ENCODE measurements around the gene CCNL1. TPM values are rescaled to one million over a fixed set of nuclear protein-coding genes. Genes with fewer than 3 reads are reported as not detected.

Gene CCNL1
- polyA plus RNA-seq, 1 donor (not counting 4 experiments of a cell fraction or from before 2014, with no cell fraction given) = 136 TPM

DNA sequence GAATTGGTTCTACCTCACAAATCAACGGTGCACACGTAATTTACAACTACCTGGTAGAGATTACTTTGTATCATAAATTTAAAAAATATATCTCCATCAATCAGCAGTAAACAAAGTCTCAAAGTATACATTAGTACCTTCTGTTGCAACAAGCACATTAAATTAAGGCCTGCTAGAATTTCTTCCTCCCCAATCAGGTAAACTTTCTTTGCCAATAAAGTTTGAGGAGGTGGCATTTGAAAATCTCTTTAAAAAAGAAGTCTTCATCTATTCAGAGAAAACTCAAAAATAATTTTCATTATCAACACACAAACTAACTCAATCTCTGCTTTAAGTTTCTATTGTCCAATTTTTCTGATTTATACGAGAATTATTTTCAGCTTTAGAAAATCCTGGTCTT is 4.4 kb downstream of the CCNL1 start:
- Histone ChIP-seq H3K9me1 (ENCODE audit: control insufficient read depth, extremely low read depth, insufficient read depth, low read length) (no peaks in the 10 kb centered on the region), H3K36me3 (ENCODE audit: control insufficient read depth in 2 of 2, extremely low read depth in 1 of 2, insufficient read depth in 2 of 2, low read length in 2 of 2) (peaks cover 22 to 38% of the 10 kb centered on the region in 2 experiments), H3K4me3 (ENCODE audit: control insufficient read depth in 2 of 3, extremely low read depth in 1 of 3, insufficient read depth in 2 of 3, low read depth in 1 of 3, low read length in 3 of 3) (peak overlapping the region in 1 of 3 experiments; percentile 38), H3K9me3 (ENCODE audit: control insufficient read depth, low read depth, low read length) (no peaks in the 10 kb centered on the region), H3K4me1 (ENCODE audit: control insufficient read depth, extremely low read depth, insufficient read depth, low read length) (peaks cover 39% of the 10 kb centered on the region), H3K79me2 (ENCODE audit: control insufficient read depth, insufficient read depth, low read length) (peaks cover 77% of the 10 kb centered on the region), H3K4me2 (ENCODE audit: control insufficient read depth, extremely low read depth, insufficient read depth, low read depth, low read length) (peak overlapping the region; percentile 86), H3K9ac (ENCODE audit: control insufficient read depth, extremely low read depth, insufficient read depth, low read length) (no peak overlapping the region), H4K20me1 (ENCODE audit: control insufficient read depth, extremely low read depth, insufficient read depth, low read length) (peaks cover 27% of the 10 kb centered on the region), H3K27ac (ENCODE audit: control insufficient read depth, insufficient read depth, low read length) (no peak overlapping the region), H3K27me3 (ENCODE audit: control insufficient read depth, extremely low read depth, insufficient read depth, low read length) (no peaks in the 10 kb centered on the region), H2AFZ (ENCODE audit: control insufficient read depth, low read length) (no peak overlapping the region)
- FAIRE-seq (no peak), DNase-seq (ENCODE audit: low read depth, low spot score) (no peak)
- dilution Hi-C loops (cut with MboI; ENCODE audit: extremely low pct_ligation_motif_present, low sequenced_read_pairs) = no loop called here
- TF ChIP-seq, protein P1, sequence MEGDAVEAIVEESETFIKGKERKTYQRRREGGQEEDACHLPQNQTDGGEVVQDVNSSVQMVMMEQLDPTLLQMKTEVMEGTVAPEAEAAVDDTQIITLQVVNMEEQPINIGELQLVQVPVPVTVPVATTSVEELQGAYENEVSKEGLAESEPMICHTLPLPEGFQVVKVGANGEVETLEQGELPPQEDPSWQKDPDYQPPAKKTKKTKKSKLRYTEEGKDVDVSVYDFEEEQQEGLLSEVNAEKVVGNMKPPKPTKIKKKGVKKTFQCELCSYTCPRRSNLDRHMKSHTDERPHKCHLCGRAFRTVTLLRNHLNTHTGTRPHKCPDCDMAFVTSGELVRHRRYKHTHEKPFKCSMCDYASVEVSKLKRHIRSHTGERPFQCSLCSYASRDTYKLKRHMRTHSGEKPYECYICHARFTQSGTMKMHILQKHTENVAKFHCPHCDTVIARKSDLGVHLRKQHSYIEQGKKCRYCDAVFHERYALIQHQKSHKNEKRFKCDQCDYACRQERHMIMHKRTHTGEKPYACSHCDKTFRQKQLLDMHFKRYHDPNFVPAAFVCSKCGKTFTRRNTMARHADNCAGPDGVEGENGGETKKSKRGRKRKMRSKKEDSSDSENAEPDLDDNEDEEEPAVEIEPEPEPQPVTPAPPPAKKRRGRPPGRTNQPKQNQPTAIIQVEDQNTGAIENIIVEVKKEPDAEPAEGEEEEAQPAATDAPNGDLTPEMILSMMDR (optimal IDR thresholded peaks at IDR 0.05 in 1 of 3, IDR thresholded peaks at IDR 0.05 in 1 of 3, conservative IDR thresholded peaks at IDR 0.05 in 1 of 3; ENCODE audit: extremely low read depth in 1 of 3, insufficient read depth in 2 of 3, low read length in 3 of 3) = no peak
- no peak for TF ChIP-seq EZH2 (IDR thresholded peaks at IDR 0.05; ENCODE audit: low read length)

DNA sequence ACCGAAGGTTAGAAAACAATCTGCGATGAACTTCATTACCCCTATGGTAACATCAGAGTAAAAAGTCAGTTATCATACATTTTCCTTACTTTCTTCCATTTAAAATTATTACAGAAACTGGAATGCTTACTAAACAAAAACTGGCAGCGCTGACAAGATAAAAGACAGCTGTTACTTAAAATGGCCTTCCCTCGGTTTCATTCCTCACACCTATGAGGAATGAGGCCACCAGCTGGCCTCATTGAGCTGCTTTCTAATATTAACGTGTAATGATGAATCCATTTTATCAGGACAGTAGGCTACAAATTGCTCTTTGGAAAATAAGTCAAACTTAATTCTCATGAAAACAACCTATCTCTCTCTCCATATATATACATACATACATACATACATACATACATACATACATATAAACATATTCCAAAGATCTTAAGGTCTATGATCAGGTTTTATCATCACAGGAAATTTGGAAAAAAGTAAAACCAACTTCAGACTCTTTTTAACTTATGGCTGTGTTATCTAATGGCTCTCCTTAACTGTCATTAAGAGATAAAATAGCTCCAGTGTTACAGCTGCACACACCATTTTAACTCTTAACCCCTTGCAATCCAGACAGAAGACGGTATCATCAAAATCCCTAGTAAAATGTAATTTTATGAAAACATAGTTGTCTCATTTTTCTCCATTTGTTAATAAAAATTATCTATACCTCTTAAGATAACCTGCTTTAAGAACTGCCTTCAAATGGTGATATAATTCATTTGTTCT is 5.2 kb downstream of the CCNL1 start:
- Histone ChIP-seq H3K9ac (ENCODE audit: control insufficient read depth, extremely low read depth, insufficient read depth, low read length) (peak overlapping the region; percentile 10), H3K4me3 (ENCODE audit: control insufficient read depth in 2 of 3, extremely low read depth in 1 of 3, insufficient read depth in 2 of 3, low read depth in 1 of 3, low read length in 3 of 3) (peak overlapping the region in 2 of 3 experiments; percentile 38 to 40), H3K27ac (ENCODE audit: control insufficient read depth, insufficient read depth, low read length) (no peak overlapping the region), H3K4me2 (ENCODE audit: control insufficient read depth, extremely low read depth, insufficient read depth, low read depth, low read length) (peak overlapping the region; percentile 86), H4K20me1 (ENCODE audit: control insufficient read depth, extremely low read depth, insufficient read depth, low read length) (peaks cover 27% of the 10 kb centered on the region), H3K9me3 (ENCODE audit: control insufficient read depth, low read depth, low read length) (no peaks in the 10 kb centered on the region), H3K79me2 (ENCODE audit: control insufficient read depth, insufficient read depth, low read length) (peaks cover 76% of the 10 kb centered on the region), H3K27me3 (ENCODE audit: control insufficient read depth, extremely low read depth, insufficient read depth, low read length) (no peaks in the 10 kb centered on the region), H3K4me1 (ENCODE audit: control insufficient read depth, extremely low read depth, insufficient read depth, low read length) (peaks cover 39% of the 10 kb centered on the region), H3K9me1 (ENCODE audit: control insufficient read depth, extremely low read depth, insufficient read depth, low read length) (no peaks in the 10 kb centered on the region), H3K36me3 (ENCODE audit: control insufficient read depth in 2 of 2, extremely low read depth in 1 of 2, insufficient read depth in 2 of 2, low read length in 2 of 2) (peaks cover 22 to 40% of the 10 kb centered on the region in 2 experiments), H2AFZ (ENCODE audit: control insufficient read depth, low read length) (no peak overlapping the region)
- DNase-seq (ENCODE audit: low read depth, low spot score) = no peak
- FAIRE-seq = no peak
- no peak for TF ChIP-seq EZH2 (IDR thresholded peaks at IDR 0.05; ENCODE audit: low read length)
- TF ChIP-seq, protein P1 (optimal IDR thresholded peaks at IDR 0.05 in 1 of 3, IDR thresholded peaks at IDR 0.05 in 1 of 3, conservative IDR thresholded peaks at IDR 0.05 in 1 of 3; ENCODE audit: extremely low read depth in 1 of 3, insufficient read depth in 2 of 3, low read length in 3 of 3) = no peak
- dilution Hi-C loops (cut with MboI; ENCODE audit: extremely low pct_ligation_motif_present, low sequenced_read_pairs) = no loop called here
